COLO829 (cell line): ENCODE data around the gene B4GALT3.
A peak's percentile ranks its signal among the peaks of the same experiment; 100 is the strongest.
"Not testable (repeated sequence)": the region's sequence is repeated elsewhere in the genome, so short reads cannot be mapped to it uniquely, and the experiment has no call there.

Experiments used
- DNase-seq: peaks from one replicate; pipeline ENCODE4 v3.0.0; 2012; ENCODE audit warnings: low spot score

B4GALT3 gene

GRCh38 chr1:161177112-161177935, at the start of gene B4GALT3:
TSS of gene B4GALT3 (minus strand) at chr1:161177507. CDS start at chr1:161176060, 1,447 bp downstream.
- DNase-seq, result peak; percentile 98

- DNase-seq, result no peak
Observed at GRCh38 chr1:161226759-161227158, 49.5 kb upstream of the B4GALT3 start.

DNA sequence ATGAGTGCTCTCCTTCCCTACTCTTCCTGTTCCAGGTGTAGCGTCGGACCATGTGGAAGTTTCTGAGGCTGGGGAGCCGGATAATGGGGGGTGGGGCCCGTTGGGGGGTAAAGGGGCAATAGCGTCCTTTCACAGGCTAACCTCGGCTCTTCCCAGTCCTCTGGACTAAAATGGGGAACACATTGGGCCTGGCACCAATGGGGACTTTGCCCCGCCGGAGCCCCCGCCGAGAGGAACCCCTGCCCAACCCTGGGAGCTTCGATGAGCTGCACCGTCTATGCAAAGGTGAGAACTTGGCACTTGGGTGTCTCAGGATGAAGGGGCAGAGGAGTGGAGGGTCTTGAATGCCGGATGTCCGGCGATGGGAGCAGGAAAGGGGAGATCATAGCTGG, 49.0 kb upstream of the B4GALT3 start:
- no peak for DNase-seq

- DNase-seq, result peak; percentile 100
Observed at GRCh38 chr1:161225534-161226319, 48.4 kb upstream of the B4GALT3 start, which contains the start of gene TOMM40L. TSS of gene TOMM40L (plus strand) at chr1:161226060. CDS start at chr1:161226490, 430 bp downstream.

DNA sequence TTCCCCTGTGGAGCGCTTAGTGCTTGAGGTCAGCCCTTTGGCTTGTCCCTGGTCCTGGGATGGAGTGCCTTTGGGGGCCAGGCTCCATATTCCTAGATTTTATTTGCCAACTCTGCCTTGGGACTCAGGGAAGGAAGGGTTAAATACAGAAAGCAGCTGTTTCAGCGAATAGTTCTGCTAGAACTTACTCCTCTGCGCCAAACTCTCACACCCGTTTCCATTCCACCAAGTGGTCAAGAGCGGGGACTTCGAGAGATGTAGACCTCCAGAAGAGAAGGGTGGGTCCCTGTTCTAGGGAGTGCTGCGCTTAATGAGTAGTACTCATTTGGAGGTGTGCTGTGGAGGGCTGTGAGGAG, 47.8 kb upstream of the B4GALT3 start:
- DNase-seq, result no peak

GRCh38 chr1:161224695-161225087, 47.4 kb upstream of the B4GALT3 start:
- DNase-seq, result not testable (repeated sequence)

- DNase-seq, result no peak
Observed at GRCh38 chr1:161223805-161224694, 46.7 kb upstream of the B4GALT3 start.

- no peak for DNase-seq
Observed at GRCh38 chr1:161222175-161223019, 45.1 kb upstream of the B4GALT3 start.

DNA sequence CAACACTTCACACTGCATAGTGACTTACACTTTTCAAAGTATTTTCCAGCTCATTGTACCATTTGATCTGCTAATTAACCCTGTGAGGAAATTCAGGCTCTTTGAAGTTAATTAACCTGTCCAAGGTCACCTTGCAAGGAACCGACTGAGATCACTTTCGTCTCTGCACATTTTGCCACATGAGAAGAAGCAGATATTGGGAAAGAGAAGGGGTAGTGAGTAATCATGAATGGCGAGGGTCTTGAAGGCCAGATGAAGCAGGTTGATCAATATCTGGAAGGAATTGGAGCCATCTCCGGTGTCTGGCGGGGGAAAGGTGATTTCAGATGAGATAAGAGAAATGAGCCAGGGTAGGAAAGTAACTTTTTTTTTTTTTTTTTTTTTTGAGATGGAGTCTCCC, 42.7 kb upstream of the B4GALT3 start:
- DNase-seq, result no peak

- no peak for DNase-seq
Observed at GRCh38 chr1:161219078-161219892, 42.0 kb upstream of the B4GALT3 start.

GRCh38 chr1:161218301-161219077, 41.2 kb upstream of the B4GALT3 start:
- no peak for DNase-seq

GRCh38 chr1:161217831-161218230, 40.5 kb upstream of the B4GALT3 start:
- DNase-seq, result no peak

- no peak for DNase-seq
Observed at GRCh38 chr1:161216945-161217712, 39.8 kb upstream of the B4GALT3 start.

DNA sequence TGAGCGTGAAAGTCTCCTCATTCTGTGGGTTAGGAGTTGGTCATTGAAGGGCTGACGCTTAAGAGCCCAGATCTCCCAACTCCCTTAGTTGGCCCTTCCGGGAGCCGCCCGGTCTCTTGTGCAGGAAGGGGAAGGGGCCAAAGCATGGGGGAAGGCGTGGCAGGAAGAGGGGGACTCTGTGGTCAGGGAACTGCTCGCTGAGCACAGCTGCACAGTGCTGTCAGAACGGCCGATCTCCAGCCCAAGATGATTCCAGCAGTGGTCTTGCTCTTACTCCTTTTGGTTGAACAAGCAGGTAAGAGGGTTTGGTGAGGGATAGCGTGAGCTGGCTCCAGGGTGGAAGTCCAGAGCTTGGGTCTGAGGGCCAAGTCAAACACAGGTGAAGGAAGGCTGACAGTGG, 37.8 kb upstream of the B4GALT3 start, which contains the start of gene FCER1G:
TSS of gene FCER1G (plus strand) at position 220 of the 400 bp plus-strand sequence. CDS start at position 247, 27 bp downstream.
- no peak for DNase-seq

GRCh38 chr1:161214369-161214768, 37.1 kb upstream of the B4GALT3 start:
- no peak for DNase-seq

- peak; percentile 91 for DNase-seq
Observed at GRCh38 chr1:161209790-161210409, 32.6 kb upstream of the B4GALT3 start.

GRCh38 chr1:161207173-161207572, 29.9 kb upstream of the B4GALT3 start:
- no peak for DNase-seq
